ENCODE measurements around the gene NECTIN2.
"Not testable (repeated sequence)": the region's sequence is repeated elsewhere in the genome, so short reads cannot be mapped to it uniquely, and the experiment has no call there.

DNA sequence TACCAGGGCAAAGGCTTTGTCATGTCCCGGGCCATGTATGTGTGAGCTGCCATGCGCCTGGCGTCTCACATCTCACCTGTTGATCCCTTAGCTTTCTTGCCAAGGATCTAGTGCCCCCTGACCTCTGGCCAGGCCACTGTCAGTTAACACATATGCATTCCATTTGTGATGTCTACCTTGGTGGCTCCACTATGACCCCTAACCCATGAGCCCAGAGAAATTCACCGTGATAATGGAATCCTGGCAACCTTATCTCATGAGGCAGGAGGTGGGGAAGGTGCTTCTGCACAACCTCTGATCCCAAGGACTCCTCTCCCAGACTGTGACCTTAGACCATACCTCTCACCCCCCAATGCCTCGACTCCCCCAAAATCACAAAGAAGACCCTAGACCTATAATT lies 42.2 kb downstream of the NECTIN2 start:
- TF ChIP-seq, protein P1, sequence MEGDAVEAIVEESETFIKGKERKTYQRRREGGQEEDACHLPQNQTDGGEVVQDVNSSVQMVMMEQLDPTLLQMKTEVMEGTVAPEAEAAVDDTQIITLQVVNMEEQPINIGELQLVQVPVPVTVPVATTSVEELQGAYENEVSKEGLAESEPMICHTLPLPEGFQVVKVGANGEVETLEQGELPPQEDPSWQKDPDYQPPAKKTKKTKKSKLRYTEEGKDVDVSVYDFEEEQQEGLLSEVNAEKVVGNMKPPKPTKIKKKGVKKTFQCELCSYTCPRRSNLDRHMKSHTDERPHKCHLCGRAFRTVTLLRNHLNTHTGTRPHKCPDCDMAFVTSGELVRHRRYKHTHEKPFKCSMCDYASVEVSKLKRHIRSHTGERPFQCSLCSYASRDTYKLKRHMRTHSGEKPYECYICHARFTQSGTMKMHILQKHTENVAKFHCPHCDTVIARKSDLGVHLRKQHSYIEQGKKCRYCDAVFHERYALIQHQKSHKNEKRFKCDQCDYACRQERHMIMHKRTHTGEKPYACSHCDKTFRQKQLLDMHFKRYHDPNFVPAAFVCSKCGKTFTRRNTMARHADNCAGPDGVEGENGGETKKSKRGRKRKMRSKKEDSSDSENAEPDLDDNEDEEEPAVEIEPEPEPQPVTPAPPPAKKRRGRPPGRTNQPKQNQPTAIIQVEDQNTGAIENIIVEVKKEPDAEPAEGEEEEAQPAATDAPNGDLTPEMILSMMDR (conservative IDR thresholded peaks at IDR 0.05; ENCODE audit: low read depth, low read length): not testable (repeated sequence)
- TF ChIP-seq EZH2 (IDR thresholded peaks at IDR 0.05; ENCODE audit: borderline replicate concordance, low read depth, low read length, poor library complexity, severe bottlenecking): not testable (repeated sequence)

Measured in A673 (cell line).